Rectal smooth muscle tissue (tissue), 1 donor: ENCODE results near the gene HBZ.
"Not testable (repeated sequence)": the region's sequence is repeated elsewhere in the genome, so short reads cannot be mapped to it uniquely, and the experiment has no call there.

Experiments used
- H3K27ac ChIP-seq: one replicate; pipeline ENCODE4 v1.7.0; 2013; ENCODE audit warnings: low read depth, low read length, inconsistent platforms
- H3K27me3 ChIP-seq: one replicate; pipeline ENCODE4 v1.7.0; 2013; ENCODE audit warnings: low read length; ENCODE audit not compliant: control insufficient read depth, insufficient read depth
- H3K36me3 ChIP-seq: one replicate; pipeline ENCODE4 v1.7.0; 2013; ENCODE audit warnings: low read length; ENCODE audit not compliant: control insufficient read depth, insufficient read depth
- H3K4me1 ChIP-seq: one replicate; pipeline ENCODE4 v1.7.0; 2013; ENCODE audit warnings: low read length; ENCODE audit not compliant: control insufficient read depth, insufficient read depth
- H3K4me3 ChIP-seq: one replicate; pipeline ENCODE4 v1.7.0; 2013; ENCODE audit warnings: low read length
- H3K9ac ChIP-seq: one replicate; pipeline ENCODE4 v1.7.0; 2013; ENCODE audit warnings: low read length

Gene HBZ

DNA sequence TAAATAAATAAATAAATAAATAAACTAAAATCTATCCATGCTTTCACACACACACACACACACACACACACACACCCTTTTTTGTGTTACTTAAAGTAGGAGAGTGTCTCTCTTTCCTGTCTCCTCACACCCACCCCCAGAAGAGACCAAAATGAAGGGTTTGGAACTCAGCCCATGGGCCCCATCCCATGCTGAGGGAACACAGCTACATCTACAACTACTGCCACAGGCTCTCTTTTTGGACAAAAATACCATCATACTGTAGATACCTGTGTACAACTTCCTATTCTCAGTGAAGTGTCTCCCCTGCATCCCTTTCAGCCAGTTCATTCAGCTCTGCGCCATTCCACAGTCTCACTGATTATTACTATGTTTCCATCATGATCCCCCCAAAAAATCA is 18.3 kb downstream of the HBZ start:
- H3K4me1 ChIP-seq, result no peaks in the 10 kb centered on the region
- no peak overlapping the region for H3K27ac ChIP-seq
- no peaks in the 10 kb centered on the region for H3K36me3 ChIP-seq
- H3K27me3 ChIP-seq, result peaks cover 36% of the 10 kb centered on the region
- H3K4me3 ChIP-seq, result no peak overlapping the region
- no peak overlapping the region for H3K9ac ChIP-seq

DNA sequence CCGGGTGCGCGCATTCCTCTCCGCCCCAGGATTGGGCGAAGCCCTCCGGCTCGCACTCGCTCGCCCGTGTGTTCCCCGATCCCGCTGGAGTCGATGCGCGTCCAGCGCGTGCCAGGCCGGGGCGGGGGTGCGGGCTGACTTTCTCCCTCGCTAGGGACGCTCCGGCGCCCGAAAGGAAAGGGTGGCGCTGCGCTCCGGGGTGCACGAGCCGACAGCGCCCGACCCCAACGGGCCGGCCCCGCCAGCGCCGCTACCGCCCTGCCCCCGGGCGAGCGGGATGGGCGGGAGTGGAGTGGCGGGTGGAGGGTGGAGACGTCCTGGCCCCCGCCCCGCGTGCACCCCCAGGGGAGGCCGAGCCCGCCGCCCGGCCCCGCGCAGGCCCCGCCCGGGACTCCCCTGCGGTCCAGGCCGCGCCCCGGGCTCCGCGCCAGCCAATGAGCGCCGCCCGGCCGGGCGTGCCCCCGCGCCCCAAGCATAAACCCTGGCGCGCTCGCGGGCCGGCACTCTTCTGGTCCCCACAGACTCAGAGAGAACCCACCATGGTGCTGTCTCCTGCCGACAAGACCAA is 20.0 kb downstream of the HBZ start, which contains the start of gene HBA2:
Gene HBA2 (plus strand): TSS at position 503 of the 568 bp plus-strand sequence. CDS start 37 bp downstream, at position 540.
- H3K4me1 ChIP-seq, H3K4me3 ChIP-seq, H3K9ac ChIP-seq, H3K27ac ChIP-seq, H3K36me3 ChIP-seq: not testable (repeated sequence)
- peaks cover 27% of the 10 kb centered on the region for H3K27me3 ChIP-seq

DNA sequence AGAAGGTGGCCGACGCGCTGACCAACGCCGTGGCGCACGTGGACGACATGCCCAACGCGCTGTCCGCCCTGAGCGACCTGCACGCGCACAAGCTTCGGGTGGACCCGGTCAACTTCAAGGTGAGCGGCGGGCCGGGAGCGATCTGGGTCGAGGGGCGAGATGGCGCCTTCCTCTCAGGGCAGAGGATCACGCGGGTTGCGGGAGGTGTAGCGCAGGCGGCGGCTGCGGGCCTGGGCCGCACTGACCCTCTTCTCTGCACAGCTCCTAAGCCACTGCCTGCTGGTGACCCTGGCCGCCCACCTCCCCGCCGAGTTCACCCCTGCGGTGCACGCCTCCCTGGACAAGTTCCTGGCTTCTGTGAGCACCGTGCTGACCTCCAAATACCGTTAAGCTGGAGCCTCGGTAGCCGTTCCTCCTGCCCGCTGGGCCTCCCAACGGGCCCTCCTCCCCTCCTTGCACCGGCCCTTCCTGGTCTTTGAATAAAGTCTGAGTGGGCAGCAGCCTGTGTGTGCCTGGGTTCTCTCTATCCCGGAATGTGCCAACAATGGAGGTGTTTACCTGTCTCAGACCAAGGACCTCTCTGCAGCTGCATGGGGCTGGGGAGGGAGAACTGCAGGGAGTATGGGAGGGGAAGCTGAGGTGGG is 20.9 kb downstream of the HBZ start:
- H3K4me3 ChIP-seq, H3K4me1 ChIP-seq, H3K9ac ChIP-seq, H3K27ac ChIP-seq, H3K36me3 ChIP-seq: not testable (repeated sequence)
- peaks cover 31% of the 10 kb centered on the region for H3K27me3 ChIP-seq

DNA sequence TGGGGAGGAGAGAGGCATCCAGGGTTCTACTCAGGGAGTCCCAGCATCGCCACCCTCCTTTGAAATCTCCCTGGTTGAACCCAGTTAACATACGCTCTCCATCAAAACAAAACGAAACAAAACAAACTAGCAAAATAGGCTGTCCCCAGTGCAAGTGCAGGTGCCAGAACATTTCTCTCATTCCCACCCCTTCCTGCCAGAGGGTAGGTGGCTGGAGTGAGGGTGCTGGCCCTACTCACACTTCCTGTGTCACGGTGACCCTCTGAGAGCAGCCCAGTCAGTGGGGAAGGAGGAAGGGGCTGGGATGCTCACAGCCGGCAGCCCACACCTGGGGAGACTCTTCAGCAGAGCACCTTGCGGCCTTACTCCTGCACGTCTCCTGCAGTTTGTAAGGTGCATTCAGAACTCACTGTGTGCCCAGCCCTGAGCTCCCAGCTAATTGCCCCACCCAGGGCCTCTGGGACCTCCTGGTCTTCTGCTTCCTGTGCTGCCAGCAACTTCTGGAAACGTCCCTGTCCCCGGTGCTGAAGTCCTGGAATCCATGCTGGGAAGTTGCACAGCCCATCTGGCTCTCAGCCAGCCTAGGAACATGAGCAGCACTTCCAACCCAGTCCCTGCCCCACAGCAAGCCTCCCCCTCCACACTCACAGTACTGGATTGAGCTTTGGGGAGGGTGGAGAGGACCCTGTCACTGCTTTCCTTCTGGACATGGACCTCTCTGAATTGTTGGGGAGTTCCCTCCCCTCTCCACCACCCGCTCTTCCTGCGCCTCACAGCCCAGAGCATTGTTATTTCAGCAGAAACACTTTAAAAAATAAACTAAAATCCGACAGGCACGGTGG is 21.7 kb downstream of the HBZ start:
- not testable (repeated sequence) for H3K36me3 ChIP-seq, H3K9ac ChIP-seq, H3K4me1 ChIP-seq, H3K27ac ChIP-seq, H3K4me3 ChIP-seq
- H3K27me3 ChIP-seq, result peaks cover 28% of the 10 kb centered on the region

DNA sequence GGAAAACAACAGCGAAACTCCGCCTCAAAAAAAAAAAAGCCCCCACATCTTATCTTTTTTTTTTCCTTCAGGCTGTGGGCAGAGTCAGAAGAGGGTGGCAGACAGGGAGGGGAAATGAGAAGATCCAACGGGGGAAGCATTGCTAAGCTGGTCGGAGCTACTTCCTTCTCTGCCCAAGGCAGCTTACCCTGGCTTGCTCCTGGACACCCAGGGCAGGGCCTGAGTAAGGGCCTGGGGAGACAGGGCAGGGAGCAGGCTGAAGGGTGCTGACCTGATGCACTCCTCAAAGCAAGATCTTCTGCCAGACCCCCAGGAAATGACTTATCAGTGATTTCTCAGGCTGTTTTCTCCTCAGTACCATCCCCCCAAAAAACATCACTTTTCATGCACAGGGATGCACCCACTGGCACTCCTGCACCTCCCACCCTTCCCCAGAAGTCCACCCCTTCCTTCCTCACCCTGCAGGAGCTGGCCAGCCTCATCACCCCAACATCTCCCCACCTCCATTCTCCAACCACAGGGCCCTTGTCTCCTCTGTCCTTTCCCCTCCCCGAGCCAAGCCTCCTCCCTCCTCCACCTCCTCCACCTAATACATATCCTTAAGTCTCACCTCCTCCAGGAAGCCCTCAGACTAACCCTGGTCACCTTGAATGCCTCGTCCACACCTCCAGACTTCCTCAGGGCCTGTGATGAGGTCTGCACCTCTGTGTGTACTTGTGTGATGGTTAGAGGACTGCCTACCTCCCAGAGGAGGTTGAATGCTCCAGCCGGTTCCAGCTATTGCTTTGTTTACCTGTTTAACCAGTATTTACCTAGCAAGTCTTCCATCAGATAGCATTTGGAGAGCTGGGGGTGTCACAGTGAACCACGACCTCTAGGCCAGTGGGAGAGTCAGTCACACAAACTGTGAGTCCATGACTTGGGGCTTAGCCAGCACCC is 22.8 kb downstream of the HBZ start:
- Histone ChIP-seq H3K27ac (no peak overlapping the region), H3K27me3 (peaks cover 28% of the 10 kb centered on the region), H3K9ac (no peak overlapping the region), H3K4me1 (no peaks in the 10 kb centered on the region), H3K4me3 (no peak overlapping the region), H3K36me3 (no peaks in the 10 kb centered on the region)

DNA sequence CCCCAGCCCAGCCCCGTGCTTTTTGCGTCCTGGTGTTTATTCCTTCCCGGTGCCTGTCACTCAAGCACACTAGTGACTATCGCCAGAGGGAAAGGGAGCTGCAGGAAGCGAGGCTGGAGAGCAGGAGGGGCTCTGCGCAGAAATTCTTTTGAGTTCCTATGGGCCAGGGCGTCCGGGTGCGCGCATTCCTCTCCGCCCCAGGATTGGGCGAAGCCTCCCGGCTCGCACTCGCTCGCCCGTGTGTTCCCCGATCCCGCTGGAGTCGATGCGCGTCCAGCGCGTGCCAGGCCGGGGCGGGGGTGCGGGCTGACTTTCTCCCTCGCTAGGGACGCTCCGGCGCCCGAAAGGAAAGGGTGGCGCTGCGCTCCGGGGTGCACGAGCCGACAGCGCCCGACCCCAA is 23.6 kb downstream of the HBZ start:
- H3K4me1 ChIP-seq, H3K9ac ChIP-seq, H3K27ac ChIP-seq, H3K36me3 ChIP-seq, H3K4me3 ChIP-seq: not testable (repeated sequence)
- peaks cover 25% of the 10 kb centered on the region for H3K27me3 ChIP-seq

DNA sequence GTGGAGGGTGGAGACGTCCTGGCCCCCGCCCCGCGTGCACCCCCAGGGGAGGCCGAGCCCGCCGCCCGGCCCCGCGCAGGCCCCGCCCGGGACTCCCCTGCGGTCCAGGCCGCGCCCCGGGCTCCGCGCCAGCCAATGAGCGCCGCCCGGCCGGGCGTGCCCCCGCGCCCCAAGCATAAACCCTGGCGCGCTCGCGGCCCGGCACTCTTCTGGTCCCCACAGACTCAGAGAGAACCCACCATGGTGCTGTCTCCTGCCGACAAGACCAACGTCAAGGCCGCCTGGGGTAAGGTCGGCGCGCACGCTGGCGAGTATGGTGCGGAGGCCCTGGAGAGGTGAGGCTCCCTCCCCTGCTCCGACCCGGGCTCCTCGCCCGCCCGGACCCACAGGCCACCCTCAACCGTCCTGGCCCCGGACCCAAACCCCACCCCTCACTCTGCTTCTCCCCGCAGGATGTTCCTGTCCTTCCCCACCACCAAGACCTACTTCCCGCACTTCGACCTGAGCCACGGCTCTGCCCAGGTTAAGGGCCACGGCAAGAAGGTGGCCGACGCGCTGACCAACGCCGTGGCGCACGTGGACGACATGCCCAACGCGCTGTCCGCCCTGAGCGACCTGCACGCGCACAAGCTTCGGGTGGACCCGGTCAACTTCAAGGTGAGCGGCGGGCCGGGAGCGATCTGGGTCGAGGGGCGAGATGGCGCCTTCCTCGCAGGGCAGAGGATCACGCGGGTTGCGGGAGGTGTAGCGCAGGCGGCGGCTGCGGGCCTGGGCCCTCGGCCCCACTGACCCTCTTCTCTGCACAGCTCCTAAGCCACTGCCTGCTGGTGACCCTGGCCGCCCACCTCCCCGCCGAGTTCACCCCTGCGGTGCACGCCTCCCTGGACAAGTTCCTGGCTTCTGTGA is 24.3 kb downstream of the HBZ start, which contains the start of gene HBA1:
Gene HBA1 (plus strand): TSS at position 204 of the 906 bp plus-strand sequence. CDS start 37 bp downstream, at position 241.
- H3K4me1 ChIP-seq, H3K27ac ChIP-seq, H3K9ac ChIP-seq, H3K4me3 ChIP-seq, H3K36me3 ChIP-seq: not testable (repeated sequence)
- peaks cover 25% of the 10 kb centered on the region for H3K27me3 ChIP-seq

DNA sequence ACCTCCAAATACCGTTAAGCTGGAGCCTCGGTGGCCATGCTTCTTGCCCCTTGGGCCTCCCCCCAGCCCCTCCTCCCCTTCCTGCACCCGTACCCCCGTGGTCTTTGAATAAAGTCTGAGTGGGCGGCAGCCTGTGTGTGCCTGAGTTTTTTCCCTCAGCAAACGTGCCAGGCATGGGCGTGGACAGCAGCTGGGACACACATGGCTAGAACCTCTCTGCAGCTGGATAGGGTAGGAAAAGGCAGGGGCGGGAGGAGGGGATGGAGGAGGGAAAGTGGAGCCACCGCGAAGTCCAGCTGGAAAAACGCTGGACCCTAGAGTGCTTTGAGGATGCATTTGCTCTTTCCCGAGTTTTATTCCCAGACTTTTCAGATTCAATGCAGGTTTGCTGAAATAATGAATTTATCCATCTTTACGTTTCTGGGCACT is 25.0 kb downstream of the HBZ start:
- H3K9ac ChIP-seq, result no peak overlapping the region
- H3K27me3 ChIP-seq, result peaks cover 25% of the 10 kb centered on the region
- H3K36me3 ChIP-seq, result no peaks in the 10 kb centered on the region
- H3K4me1 ChIP-seq, result no peaks in the 10 kb centered on the region
- no peak overlapping the region for H3K4me3 ChIP-seq
- H3K27ac ChIP-seq, result no peak overlapping the region

DNA sequence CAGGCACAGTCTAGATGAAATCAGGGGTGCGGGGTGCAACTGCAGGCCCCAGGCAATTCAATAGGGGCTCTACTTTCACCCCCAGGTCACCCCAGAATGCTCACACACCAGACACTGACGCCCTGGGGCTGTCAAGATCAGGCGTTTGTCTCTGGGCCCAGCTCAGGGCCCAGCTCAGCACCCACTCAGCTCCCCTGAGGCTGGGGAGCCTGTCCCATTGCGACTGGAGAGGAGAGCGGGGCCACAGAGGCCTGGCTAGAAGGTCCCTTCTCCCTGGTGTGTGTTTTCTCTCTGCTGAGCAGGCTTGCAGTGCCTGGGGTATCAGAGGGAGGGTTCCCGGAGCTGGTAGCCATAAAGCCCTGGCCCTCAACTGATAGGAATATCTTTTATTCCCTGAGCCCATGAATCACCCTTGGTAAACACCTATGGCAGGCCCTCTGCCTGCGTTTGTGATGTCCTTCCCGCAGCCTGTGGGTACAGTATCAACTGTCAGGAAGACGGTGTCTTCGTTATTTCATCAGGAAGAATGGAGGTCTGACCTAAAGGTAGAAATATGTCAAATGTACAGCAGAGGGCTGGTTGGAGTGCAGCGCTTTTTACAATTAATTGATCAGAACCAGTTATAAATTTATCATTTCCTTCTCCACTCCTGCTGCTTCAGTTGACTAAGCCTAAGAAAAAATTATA is 25.7 kb downstream of the HBZ start:
- no peak overlapping the region for H3K27ac ChIP-seq
- peaks cover 25% of the 10 kb centered on the region for H3K27me3 ChIP-seq
- H3K36me3 ChIP-seq, result no peaks in the 10 kb centered on the region
- no peak overlapping the region for H3K9ac ChIP-seq
- no peaks in the 10 kb centered on the region for H3K4me1 ChIP-seq
- no peak overlapping the region for H3K4me3 ChIP-seq

DNA sequence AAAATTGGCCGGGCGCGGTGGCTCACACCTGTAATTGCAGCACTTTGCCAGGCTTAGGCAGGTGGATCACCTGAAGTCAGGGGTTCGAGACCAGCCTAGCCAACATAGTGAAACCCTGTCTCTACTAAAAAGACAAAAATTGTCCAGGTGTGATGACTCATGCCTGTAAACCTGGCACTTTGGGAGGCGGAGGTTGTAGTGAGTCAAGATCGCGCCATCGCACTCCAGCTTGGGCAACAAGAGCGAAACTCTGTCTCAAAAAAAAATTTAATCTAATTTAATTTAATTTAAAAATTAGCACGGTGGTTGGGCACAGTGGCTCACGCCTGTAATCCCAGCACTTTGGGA is 26.2 kb downstream of the HBZ start:
- Histone ChIP-seq H3K27ac (no peak overlapping the region), H3K4me1 (no peaks in the 10 kb centered on the region), H3K36me3 (no peaks in the 10 kb centered on the region), H3K4me3 (no peak overlapping the region), H3K9ac (no peak overlapping the region), H3K27me3 (peaks cover 25% of the 10 kb centered on the region)
